Stimulated activated CD8-positive, alpha-beta memory T cell treated with anti-CD3 and anti-CD28 coated beads, Interleukin-4, amount 100 ng/mL, for 1 hour (primary cell): ENCODE data around the gene ARRB1.
"Not testable (repeated sequence)": the region's sequence is repeated elsewhere in the genome, so short reads cannot be mapped to it uniquely, and the experiment has no call there.

ENCODE experiments used
- DNase-seq, 2 donors: peaks; one replicate each; pipeline ENCODE4 v3.0.0-alpha.2; 2020; ENCODE audit warnings: low read depth in 2 of 2, low spot score in 1 of 2

The ARRB1 gene

DNA sequence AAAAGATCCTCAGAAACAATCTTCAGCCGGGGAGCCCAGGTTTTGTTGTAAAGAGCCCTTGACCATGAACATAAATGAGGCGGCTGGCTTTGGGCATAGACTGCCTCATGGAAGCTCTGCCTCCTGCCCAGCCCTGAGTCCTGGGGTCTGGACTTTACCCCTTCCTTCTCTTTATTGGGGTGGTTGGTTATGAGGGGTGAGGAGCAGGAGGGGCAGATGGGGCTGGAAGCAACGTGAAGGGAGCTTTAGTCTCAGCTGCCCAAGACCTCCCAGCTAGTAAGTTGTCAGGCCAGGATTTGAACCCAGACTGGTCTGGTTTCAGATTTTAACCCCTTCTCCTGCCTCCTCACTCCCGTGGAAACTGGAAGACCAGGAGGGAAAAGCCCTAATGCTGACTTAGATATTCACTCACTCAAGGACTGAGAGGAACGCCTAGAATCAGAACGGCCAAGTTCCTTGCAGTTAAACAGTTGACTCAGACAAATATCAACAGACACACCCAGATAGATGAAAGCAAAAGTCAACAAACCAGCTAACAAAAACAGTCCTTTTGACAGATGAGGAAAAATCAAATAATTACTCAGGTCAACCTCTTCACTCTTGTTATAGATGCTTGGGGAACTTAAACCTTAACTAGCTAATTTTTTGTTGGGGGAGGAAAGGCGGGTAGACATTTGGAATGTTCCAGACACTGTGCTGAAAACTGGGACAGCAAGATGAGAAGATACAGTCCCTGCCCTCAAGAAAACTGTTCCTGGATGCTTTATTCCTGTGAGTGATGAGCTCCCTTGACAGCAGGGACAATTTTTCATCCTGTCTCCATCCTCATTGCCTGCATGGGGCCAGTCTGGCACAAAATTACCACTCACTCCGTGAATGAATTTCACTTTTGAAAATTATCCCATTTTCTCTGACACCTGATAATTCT is 20.8 kb upstream of the ARRB1 start:
- no peak for DNase-seq

GRCh38 chr11:75369560-75370255 is 18.2 kb upstream of the ARRB1 start:
- DNase-seq: no peak

DNA sequence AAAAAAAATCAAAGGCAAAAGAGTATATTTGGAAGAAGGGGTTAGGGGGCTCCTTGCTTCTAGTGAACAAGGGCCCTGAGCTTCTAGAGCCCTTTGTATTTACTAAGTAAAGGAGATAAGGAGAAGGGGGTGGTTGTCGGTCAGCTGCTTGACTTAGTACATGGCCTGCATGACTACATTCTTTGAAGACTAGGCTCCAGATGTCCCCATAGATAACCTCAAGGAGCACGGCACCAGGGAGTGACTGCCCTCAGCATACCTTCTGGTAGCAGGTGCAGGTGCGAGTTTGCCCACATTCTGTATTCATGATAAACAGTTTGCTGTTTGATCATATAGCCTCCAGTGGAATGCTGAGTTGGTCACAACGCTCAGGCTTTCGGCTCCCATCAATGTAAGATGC is 15.4 kb upstream of the ARRB1 start:
- not testable (repeated sequence) for DNase-seq

GRCh38 chr11:75365711-75366181 is 14.3 kb upstream of the ARRB1 start:
- no peak for DNase-seq

DNA sequence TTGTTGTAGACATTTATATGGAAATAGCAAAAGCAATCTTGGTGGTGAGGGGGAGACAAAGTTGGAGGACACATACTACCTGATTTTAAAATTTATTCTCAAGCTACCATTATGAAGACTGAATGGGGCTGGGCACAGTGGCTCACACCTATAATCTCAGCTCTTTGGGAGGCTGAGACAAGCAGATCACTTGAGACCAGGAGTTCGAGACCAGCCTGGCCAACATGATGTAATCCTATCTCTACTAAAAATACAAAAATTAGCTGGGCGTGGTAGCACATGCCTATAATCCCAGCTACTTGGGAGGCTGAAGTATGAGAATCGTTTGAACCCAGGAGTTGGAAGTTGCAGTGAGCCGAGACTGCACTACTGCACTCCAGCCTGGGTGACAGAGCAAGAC is 10.8 kb upstream of the ARRB1 start:
- DNase-seq: not testable (repeated sequence)

DNA sequence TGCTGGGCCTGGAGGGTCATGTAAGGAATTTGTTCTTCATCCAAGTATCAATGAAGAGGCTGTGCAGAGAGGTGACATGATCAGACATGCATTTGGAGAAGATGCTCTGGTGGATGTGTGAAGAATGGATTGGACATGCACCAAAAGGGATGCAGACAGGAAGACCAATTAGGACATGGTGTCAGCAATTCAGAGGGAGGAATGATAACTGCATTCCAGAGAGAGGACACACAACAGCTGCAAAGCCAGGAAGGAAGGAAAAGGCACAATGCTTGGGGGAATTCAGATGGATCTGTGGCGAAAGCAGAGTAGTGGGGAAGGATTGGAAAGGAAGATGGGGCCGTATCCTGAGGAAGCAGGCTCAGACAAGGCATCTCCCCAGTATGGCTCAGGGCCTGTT is 5.2 kb upstream of the ARRB1 start:
- DNase-seq: no peak

DNA sequence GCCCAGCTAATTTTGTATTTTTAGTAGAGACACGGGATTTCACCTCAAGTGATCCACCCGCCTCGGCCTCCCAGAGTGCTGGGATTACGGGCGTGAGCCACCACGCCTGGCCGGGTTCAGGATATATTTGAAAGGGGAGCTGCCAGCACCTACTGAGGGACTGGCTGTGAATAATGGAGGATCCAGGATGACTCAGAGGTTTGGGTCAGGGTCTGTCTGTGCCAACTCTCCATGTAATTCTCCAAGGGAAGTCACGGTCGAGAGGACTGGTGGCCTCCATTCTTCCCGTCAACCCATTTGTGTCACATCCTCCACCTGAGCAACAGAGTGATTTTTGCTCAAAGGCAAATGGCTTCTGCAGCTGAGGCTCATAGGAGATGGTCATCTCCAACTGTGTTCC is 3.6 kb upstream of the ARRB1 start:
- no peak for DNase-seq

DNA sequence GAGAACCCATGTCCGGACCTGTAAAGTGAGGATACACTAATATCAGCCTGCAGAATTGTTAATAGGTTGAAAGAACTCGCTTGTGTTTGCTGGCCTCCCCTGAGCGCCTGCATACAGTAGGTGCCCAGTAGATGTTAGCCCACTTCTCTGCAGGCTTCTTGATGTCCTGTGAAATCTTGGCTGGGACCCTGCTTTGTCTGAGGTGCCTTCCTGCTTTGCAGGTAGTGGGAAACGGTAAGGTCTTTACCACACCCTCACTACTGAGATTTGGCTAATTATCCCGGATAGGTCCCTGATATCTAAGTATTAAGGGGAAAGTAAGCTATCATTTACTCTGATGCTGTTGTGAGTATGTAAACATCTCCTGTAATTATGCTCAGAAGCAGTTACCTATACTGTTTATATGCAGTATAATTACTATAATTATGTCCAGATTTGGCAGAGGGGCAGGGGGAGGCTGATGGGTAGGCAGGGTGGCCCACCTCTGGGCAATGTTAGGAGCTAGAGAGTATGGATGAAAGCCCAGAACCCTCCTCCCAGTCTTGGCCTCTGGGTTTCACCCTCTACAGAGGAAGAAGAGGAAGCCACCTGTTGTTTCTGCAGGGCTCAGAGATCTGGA is 1.2 kb upstream of the ARRB1 start:
- DNase-seq: no peak

GRCh38 chr11:75351791-75352587 is 528 bp upstream of the ARRB1 start:
- DNase-seq: no peak

GRCh38 chr11:75350743-75351540 is 519 bp downstream of the ARRB1 start:
- DNase-seq: no peak

- DNase-seq: no peak
Measured at GRCh38 chr11:75350122-75350742, 1.2 kb downstream of the ARRB1 start.

DNA sequence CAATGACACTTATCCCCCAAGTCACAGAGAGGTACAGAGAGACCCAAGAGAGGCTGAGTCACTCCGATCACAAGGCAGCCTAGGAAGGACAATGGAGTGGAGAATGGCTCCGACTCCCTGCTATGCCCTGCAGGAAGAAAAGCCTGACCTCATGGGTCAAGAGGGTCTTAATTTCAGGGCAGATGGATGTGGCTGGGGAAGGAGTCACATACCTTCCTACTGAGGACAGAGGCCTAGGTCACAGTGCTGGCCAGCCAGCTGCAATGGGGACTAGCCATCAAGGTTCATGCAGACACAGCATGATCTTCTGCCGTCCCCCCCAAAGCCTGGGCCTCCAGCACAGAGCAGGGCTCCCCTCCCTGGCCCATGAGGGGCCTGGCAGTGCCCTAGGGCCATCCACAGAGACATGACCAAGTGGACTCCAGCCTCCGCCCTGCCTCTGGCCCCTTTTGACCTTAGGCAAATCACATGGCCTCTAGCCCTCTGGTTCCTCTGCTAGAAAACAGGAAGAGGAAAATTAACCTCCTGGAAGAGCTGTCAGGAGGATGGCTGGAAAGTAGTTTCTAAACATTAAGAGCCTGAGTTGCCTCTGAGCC is 1.8 kb downstream of the ARRB1 start:
- DNase-seq: no peak

DNA sequence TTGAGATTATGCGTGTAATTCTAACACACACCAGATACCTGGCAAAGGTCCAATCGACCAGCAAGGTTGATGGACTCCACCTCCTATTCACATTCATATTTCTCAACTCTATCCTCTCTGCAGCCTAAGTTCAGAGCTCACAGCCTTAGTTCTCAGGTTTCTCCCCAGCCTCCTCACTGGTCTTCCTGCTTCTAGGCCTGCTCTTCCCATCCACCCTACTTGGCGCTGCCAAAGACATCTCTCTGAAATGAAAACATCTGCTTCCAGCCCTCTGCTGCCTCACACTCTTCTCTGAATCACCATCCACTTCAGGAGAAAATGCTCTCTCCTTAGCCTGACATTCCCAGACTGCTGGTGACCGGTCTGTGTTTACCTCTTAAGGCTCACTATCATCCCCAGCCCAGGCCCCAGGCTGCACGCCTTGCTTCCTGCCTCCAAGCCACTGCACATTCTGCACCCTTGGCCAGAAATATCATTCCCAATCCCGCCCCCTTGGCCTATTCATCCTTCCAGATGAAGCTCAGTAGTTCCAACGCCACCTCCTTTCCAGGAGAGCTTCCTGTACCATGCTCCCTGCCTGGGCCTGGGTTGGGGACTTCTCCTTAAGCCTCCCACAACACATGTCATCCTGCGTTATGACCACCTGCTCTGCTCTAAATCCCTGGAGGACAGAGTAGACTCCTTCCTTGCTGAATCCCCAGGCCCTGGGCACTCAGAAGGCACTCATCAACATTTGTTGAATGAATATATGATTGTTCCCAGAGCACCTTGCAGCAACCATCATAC is 3.5 kb downstream of the ARRB1 start:
- no peak for DNase-seq

- no peak for DNase-seq
Measured at GRCh38 chr11:75346912-75347647, 4.4 kb downstream of the ARRB1 start.

DNA sequence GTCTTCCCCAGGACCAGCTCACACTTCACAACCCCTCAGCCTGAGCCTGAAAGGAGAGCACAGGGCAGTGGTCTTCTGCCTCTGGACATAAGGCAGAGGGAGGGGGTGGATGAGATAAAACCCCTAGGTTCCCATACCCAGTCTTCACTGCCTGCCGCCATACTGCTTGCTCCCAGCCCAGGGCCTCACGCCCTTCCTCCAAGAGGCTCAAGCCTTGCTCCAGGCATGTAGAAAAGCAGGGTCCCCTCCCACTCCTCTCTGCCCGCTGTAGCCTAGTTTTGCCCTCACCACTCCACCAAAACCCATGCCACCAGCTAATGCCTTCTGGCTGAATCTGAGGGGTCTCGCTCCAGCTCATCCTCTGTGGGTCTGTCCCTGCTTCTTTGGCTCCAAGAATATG is 5.2 kb downstream of the ARRB1 start:
- no peak for DNase-seq

- no peak for DNase-seq
Measured at GRCh38 chr11:75345455-75346160, 5.9 kb downstream of the ARRB1 start.

DNA sequence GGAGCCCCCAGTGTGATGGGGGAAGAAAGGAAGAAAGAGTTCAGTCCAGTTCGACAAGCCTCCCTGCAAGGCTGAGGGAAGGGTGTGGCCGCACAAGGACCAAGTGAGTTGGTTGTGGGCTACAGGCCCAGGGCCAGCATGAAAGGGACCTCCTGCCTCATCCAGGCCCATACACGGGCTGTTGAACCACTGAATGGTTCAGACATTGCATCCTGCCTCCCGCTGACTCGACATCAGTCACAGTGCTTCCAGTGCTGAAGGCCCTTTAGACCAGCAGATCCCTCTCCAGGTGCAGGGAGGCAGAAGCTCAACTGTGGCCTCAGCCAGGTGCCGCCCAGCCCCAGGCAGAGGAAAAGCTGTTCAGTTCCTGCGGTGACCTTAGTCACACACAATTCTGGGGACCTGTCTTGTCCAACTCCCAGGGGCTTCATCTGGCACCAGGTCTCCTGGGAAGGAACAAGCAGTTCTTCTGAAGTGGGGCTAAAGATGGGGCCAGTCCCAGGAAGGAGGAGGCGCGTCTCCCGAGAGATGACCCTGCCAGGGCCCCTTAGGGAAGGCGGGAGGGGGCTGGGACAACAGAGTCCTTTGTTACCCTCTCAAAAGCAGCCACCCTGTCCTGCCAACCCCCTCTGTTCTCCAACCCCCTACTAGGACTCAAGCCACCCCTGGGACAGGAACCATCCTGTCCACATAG is 6.6 kb downstream of the ARRB1 start:
- no peak for DNase-seq
